GM12892 (cell line): ENCODE measurements around the gene ARPIN.

Source experiments
- POLR2A ChIP-seq: IDR thresholded peaks from 2 replicates; pipeline ENCODE4 v1.6.1; 2011; ENCODE audit warnings: low read depth, low read length, control low read depth
- POLR2AphosphoS5 ChIP-seq: IDR thresholded peaks from 2 replicates; pipeline ENCODE4 v1.6.1; 2011; ENCODE audit warnings: low read depth, low read length, control low read depth

DNA sequence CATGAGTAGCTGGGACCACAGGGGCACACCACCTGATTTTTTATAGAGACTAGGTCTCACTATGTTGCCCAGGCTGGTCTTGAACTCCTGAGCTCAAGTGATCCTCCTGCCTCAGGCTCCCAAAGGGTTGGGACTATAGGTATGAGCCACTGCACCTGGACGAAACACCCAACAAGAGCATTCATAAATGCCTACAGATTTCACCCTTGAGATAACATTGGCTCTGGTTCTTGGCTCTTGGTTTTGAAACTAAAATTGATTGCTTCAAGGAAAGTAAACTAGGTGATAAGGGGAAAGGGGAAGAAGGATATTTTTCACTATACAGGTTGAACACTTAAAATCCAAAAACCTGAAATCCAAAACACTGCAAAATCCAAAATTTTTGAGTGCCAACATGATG is 29.2 kb downstream of the ARPIN start:
- TF ChIP-seq POLR2A (no peak), POLR2AphosphoS5 (no peak)
